HG03442 (cell line): ENCODE data around the gene AGPAT1.
"Not testable (repeated sequence)": the region's sequence is repeated elsewhere in the genome, so short reads cannot be mapped to it uniquely, and the experiment has no call there.

Experiments used
- ATAC-seq: cut with Tn5 transposase; IDR thresholded peaks from one replicate; pipeline ENCODE4 v1.9.1; 2021; ENCODE audit warnings: mild to moderate bottlenecking, moderate library complexity; ENCODE audit not compliant: unreplicated experiment

Gene AGPAT1

DNA sequence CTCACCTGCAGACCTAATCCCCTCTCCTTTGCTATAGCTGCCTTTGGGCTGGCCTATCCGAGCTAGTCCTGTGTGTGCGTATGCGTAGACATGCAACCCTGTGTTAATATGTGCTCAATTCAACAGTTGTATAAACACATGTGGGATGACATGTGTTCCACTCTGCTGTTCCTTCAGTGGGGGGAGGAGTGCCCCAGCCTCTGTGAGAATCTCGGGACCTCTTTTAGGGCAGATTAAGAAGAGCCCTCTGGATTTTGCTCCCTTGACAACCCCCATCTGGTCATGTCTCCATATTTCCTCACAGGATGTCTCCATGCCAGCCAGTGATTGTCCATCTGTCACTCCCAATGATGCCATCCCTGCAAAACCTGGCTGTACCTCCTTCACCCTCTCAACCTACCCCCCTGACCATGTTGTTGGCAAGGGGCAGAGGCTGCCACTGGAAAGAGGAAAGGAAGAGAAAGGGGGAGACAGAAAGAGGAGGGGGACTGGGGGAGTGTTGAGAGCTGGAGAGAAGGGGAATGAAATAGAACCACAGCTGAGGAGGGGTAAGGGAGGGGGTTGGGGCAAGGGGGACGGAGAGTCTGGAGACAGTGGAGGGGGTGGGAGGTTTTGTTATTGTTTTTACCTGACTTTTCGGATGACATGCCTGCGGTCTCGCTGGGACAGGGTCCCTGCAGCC is 24.6 kb downstream of the AGPAT1 start:
- ATAC-seq, result no peak

GRCh38 chr6:32149932-32150870 is 25.7 kb downstream of the AGPAT1 start:
- no peak for ATAC-seq

DNA sequence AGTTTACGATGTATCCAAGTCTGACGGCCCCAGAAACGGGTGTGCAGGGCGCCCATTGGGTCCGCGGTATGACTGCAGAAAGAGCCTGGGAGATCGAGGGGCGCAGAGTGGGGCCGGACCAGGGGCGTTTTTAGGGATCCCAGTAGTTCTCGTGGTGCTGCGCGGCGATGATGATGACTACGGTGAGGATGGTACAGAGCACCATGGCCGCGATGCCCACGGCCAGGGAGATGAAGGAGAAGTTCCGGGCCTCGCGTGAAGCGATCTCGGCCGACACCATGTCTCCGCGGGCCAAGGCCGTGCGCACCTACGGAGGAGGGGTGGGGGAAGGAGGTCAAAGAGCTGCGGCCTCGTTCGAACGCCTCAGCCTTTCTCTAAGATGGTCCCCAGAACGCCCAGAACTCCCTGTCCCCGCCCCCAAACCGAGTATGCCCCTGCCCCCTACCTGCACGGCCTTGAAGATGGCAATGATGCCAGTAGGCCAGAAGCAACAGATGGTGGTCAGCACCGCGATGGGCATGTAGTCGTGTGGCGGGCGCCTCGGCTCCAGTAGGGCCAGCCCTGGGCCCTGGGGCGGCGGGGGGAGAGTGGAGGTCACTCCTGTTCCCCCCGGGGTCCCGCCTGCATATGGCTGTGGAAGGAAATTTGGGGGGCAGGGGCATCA is 26.7 kb downstream of the AGPAT1 start:
- no peak for ATAC-seq

GRCh38 chr6:32148289-32149091 is 27.4 kb downstream of the AGPAT1 start:
- ATAC-seq, result no peak

- ATAC-seq, result no peak
Observed at GRCh38 chr6:32147401-32148132, 28.3 kb downstream of the AGPAT1 start.

GRCh38 chr6:32146687-32147086 is 29.2 kb downstream of the AGPAT1 start:
- ATAC-seq, result no peak

DNA sequence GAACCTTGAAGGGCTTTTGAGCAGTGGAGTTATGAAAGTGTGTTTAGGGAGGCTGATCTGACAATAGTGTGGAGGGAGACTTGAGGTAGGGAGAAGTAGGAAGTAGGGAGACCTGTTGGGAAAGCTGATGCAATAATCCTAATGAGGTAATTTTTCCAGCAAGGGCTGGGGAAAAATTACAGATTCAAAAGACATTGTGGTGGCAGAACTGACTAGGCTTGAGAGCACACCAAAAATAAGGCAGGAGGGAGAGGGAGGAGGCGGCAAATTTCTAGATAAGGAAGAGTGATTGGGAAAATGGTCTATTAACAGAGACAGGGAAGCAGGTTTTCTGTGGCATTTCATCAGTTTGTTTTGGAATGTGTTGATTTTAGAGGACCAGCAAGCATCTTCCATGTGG is 29.6 kb downstream of the AGPAT1 start:
- no peak for ATAC-seq

DNA sequence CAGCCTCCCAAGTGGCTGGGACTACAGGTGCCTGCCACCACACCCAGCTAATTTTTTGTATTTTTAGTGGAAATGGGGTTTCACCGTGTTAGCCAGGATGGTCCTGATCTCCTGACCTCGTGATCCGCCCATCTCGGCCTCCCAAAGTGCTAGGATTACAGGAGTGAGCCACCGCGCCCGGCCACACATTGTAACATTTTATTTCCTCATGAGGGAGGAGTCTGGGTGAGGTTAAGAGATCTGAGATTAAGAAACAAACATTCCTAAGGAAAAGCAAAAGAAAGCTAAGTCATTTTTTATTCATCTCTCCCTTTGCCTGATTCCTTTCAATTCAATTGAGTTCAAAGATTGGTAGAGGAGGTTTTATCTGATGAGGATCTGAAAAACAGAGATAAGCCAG is 31.6 kb downstream of the AGPAT1 start:
- not testable (repeated sequence) for ATAC-seq

DNA sequence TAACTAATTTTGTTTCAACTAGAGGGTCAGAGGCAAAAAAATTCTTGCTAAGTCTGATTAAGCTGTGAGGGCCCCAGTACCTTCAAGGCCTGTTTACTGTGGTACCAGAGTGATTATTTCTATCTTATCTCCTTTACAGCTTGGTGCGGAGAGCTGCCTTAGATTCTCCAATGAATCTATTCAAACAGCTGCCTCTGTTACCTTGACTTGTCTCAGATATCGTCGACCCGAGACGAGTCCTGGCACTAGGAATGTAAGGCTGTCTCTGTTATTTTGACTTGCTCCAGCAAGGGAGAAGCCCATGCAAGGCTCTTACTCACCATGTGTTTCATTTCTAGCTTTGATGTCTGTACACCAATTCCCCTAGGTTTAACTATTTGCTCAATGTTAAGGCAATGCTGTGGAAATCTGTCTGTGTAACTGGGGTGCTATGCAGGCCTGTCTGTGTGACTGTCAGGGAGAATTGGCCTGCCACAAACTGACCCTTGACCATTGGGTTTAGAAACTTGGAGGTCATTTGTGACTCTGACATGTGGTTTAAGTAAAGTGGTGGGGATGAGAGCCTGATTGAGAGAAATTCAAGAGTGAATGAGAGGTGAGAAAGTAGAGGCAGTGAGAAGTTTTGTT is 35.4 kb downstream of the AGPAT1 start:
- no peak for ATAC-seq

DNA sequence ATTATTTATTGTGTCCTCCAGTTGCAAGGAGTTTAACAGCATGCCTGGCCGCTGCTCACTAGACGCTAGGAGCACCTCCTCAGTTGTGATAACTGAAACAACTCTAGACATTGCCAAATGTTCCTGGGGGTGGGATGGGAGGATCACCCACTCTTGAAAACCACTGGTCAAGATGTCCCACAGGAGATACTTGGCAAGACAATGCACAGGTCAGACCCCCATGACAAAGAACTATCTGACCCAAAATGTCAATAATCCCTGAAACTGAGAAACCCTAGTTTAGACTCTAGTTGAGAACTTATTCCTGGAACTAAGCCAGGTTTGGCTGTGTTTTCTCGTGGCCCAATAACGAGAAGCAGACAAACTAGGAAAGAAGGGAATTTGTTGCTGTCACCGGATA is 36.3 kb downstream of the AGPAT1 start:
- ATAC-seq, result no peak

GRCh38 chr6:32137454-32137853 is 38.4 kb downstream of the AGPAT1 start:
- ATAC-seq, result no peak

DNA sequence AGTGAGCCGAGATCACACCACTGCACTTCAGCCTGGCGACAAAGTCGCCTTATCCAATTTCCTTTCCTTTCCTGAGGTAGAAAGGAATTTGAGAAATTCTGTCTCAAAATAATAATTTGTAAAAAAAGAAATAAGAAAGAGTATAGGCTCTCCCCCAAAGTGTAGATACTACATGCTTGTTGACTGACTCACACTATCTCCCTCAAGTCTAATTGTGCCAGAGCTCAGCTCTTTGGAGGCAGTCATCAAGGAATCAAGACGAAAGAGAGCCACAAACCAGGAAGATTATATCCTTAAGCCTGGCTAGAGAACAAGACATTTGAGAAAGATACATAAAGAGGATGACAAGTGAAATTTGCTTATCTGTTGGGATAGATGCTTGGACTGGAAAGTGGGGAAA is 42.1 kb downstream of the AGPAT1 start:
- no peak for ATAC-seq

DNA sequence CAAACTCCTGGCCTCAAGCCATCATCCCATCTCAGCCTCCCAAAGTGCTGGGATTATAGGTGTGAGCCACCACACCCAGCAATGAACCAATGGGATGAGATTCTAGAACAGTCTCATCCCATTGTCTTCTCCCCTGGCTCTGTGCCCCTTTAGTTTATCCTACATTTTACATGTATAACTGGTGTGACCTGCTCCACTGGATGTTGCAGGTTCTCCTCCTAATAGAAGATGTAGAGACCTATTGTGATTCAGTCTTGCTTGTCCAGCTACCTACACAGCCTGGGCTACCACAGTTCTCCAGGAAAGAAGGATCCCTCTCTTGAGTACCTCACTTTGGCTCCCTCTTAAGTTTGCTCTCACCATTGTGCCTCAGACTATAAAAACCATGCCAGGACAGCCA is 43.8 kb downstream of the AGPAT1 start:
- ATAC-seq, result no peak

- no peak for ATAC-seq
Observed at GRCh38 chr6:32131439-32131948, 44.4 kb downstream of the AGPAT1 start.

DNA sequence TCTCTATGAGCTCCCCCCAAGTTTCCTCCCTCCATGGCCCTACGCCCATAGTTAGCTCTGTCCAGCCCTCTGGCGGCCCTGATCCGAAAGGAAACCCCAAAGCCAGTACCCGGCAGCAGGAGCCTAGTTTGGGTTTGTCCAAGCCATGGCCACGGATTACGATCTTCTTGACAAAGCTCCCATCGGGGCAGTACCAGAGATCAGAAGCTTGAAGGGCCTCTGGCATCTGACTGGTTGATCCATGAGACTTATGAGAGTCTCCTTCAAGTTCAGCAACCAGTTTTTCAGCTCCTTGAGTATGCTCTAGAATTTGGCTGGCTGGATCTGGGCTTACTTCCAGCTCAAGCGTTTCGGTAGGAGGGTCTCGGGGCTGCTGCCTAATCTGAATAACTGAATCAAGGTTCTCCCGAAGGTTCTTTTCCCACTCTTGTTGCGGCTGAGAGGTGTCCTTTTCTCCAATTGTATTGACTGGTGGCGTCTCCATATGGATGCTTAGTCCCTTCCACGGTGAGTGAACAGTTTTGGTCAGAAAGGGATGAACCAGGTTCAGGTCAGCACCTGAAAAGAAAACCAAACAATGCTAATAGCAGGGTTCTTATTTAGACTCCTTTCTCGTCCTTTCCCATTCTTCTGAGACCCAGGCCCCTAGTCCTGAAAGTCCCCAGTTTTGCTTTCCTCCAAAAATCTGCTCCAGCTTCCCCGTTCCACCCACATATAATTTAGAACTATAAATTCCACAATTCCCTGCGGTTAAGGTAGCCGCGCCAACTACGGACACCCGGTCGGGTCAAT is 46.4 kb downstream of the AGPAT1 start:
- ATAC-seq, result no peak

- ATAC-seq, result no peak
Observed at GRCh38 chr6:32128751-32129296, 47.1 kb downstream of the AGPAT1 start.

DNA sequence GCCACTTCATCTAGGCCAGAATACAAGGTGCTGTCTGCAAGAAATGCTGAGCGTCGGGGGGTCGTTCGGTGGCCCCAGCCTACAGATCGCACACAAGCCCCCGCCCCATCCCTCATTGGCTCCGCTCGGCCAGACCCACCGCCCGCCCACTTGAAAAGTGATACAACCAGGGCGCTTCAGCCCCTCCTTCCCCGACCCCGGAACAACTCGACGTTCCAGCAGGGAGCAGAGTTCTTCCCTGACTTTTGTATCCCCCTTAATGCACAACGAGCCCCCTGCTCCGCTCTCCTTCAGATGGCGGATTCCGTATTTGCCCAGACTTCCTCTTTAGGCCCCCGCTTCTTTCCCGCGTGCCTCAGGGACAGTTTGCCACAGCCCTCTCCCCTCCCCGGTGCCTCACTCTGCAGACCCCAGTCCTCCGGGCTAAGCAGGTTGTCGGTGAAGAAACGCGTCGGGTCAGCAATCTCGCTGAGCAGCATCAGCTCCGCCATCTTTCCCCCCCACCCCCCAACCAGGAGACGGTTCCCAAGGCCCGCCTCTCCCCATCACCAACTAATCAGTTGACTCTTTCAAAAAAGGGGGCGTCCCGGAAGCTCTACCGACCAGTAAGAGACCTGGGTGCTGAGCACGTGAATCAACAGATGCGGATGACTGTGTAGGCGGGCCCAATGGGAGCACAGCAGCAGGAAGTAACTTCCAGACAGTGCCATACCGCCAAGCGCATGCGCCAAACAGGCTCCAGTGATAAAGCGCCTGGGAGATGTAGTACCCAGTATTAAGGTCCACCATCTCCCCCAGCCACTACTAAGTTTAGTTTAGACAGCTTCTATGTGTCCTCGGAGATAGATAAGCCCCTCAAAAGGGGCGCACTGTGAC is 47.9 kb downstream of the AGPAT1 start, which contains the start of gene ATF6B:
ATF6B (minus strand) TSS at position 530 of the 876 bp plus-strand sequence; CDS start at position 491, 39 bp downstream.
- ATAC-seq, result peak; percentile 89
